ENCODE results near the gene PON3. TPM values are rescaled to one million over a fixed set of nuclear protein-coding genes. Genes with fewer than 3 reads are reported as not detected.

Gene PON3
- total and polyA plus RNA-seq, 2 donors from 2014 or later, result 1.6 to 1.9 TPM

DNA sequence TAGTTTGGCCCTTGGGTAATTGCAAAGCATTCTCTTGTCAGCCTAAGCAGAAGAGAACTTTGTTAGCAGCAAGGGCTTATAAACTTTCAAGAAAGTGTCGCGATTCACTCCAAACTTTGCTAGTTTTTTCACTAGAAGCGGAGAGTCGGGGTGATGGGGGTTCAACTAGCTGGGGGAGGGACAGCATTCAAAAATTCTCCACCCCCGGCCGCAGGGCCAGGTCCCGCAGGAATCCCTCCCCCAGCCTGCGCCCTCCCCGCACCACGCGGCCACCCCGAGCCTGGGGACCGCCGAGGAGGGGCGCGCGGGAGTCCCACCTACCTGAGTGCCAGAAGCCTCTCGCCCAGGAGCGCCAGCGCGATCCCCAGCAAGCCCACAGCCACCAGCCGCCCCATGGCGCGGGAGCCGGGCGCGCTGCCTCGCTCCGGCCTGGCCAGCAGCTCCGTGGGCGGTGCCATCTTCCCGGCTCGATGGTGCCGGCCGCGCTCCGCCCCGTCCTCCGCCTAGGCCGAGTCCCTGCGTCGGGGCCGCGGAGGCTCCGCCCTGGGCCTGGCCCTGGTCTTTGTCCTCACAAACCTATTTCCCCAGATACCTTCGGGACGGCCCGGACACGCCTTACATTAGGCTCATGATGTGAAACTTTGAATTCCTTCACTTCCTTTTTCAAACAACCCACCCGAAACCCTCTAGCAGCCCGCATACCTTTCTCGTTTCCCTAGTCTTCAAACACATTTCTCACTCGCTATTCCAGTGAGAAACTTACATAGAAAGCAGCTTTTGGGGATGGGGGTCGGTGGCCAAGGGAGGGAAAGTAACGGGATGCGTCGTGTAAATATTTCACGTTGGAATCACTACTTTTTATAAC is 38.6 kb upstream of the PON3 start, which contains the start of gene PON2:
Gene PON2, minus strand, starts transcription at position 472 of the 865 bp plus-strand sequence. Its CDS starts 77 bp downstream, at position 395.
- intact Hi-C loops (cut with DNase I), result no loop called here
- TF ChIP-seq, protein P1, sequence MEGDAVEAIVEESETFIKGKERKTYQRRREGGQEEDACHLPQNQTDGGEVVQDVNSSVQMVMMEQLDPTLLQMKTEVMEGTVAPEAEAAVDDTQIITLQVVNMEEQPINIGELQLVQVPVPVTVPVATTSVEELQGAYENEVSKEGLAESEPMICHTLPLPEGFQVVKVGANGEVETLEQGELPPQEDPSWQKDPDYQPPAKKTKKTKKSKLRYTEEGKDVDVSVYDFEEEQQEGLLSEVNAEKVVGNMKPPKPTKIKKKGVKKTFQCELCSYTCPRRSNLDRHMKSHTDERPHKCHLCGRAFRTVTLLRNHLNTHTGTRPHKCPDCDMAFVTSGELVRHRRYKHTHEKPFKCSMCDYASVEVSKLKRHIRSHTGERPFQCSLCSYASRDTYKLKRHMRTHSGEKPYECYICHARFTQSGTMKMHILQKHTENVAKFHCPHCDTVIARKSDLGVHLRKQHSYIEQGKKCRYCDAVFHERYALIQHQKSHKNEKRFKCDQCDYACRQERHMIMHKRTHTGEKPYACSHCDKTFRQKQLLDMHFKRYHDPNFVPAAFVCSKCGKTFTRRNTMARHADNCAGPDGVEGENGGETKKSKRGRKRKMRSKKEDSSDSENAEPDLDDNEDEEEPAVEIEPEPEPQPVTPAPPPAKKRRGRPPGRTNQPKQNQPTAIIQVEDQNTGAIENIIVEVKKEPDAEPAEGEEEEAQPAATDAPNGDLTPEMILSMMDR (IDR thresholded peaks at IDR 0.05; ENCODE audit: borderline replicate concordance, extremely low read depth, insufficient read depth), result no peak
- Histone ChIP-seq H3K9me3 (ENCODE audit: control insufficient read depth in 2 of 3, insufficient read depth in 1 of 3, low read length in 3 of 3) (no peaks in the 10 kb centered on the region), H3K27ac (ENCODE audit: low read depth in 2 of 2, low read length in 2 of 2) (peak within 1 kb of the TSS; percentile 90 to 94), H3K36me3 (ENCODE audit: control insufficient read depth in 2 of 3, insufficient read depth in 3 of 3, low read length in 3 of 3) (no peaks in the 10 kb centered on the region), H3K4me1 (ENCODE audit: control insufficient read depth in 2 of 3, insufficient read depth in 2 of 3, low read depth in 1 of 3, low read length in 3 of 3) (peaks cover 0 to 2% (median 0%) of the 10 kb centered on the region in 3 donors), H3K27me3 (ENCODE audit: control insufficient read depth, insufficient read depth, low read length) (no peaks in the 10 kb centered on the region), H3K4me3 (ENCODE audit: low read length in 3 of 3) (peak within 1 kb of the TSS; percentile 84 to 89 (median 86)), H3K9ac (ENCODE audit: low read length in 3 of 3) (peak within 1 kb of the TSS; percentile 74 to 93 (median 83))
- DNase-seq (peak; percentile 86 to 94 (median 89)), FAIRE-seq (no peak)

DNA sequence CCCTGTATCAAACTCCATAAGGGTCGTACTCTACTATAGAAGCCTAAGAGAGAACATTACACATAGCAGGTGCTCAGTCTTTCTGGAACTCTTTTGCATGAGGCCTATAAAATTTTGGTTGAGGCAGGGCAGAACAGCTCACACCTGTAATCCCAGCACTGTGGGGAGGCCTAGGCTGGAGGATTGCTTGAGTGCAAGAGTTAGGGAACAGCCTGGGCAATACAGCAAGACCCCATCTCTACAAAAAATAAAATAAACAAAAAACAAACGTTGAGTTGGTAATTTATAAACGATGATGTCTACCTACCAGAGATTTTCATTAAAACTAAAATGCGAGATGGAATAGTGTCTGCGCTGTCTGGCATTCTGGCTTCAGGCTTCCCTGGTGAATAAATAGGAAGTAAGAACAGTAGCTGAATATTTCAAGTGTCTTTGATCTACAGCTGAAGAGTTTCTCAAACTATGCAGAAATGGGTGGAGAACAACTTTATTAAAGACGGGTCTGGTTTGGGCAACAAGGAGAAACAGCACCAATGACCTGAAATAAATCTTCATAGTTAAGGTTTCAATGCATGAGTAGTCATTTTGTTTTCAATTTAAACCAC is 37.9 kb upstream of the PON3 start:
- Histone ChIP-seq H3K9ac (ENCODE audit: low read length in 3 of 3) (peak overlapping the region; percentile 30 to 93 (median 74)), H3K9me3 (ENCODE audit: control insufficient read depth in 2 of 3, insufficient read depth in 1 of 3, low read length in 3 of 3) (no peaks in the 10 kb centered on the region), H3K4me3 (ENCODE audit: low read length in 3 of 3) (peak overlapping the region; percentile 84 to 89 (median 86)), H3K4me1 (ENCODE audit: control insufficient read depth in 2 of 3, insufficient read depth in 2 of 3, low read depth in 1 of 3, low read length in 3 of 3) (peaks cover 0 to 2% (median 0%) of the 10 kb centered on the region in 3 donors), H3K27ac (ENCODE audit: low read depth in 2 of 2, low read length in 2 of 2) (peak overlapping the region; percentile 90 to 94), H3K27me3 (ENCODE audit: control insufficient read depth, insufficient read depth, low read length) (no peaks in the 10 kb centered on the region), H3K36me3 (ENCODE audit: control insufficient read depth in 2 of 3, insufficient read depth in 3 of 3, low read length in 3 of 3) (no peaks in the 10 kb centered on the region)
- DNase-seq (no peak), FAIRE-seq (no peak)
- TF ChIP-seq, protein P1 (IDR thresholded peaks at IDR 0.05; ENCODE audit: borderline replicate concordance, extremely low read depth, insufficient read depth), result no peak
- intact Hi-C loops (cut with DNase I), result no loop called here

DNA sequence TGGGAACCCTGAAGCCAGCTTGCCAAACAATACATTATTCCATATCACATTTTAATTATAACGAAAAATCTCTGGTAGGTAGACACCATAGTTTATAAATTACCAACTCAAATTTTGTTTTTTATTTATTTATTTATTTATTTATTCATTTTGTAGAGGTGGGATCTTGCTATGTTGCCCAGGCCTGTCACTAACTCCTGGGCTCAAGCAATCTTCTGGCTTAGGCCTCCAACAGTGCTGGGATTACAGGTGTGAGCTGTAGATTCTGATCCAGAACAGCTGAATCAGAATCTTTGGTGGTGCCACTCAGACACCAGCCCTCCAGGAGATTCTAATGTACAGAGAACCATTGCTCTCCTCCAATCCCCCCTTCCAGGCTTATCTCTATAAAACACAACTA is 37.0 kb upstream of the PON3 start:
- intact Hi-C loops (cut with DNase I), result no loop called here
- Histone ChIP-seq H3K27ac (ENCODE audit: low read depth in 2 of 2, low read length in 2 of 2) (no peak overlapping the region), H3K27me3 (ENCODE audit: control insufficient read depth, insufficient read depth, low read length) (no peaks in the 10 kb centered on the region), H3K9me3 (ENCODE audit: control insufficient read depth in 2 of 3, insufficient read depth in 1 of 3, low read length in 3 of 3) (no peaks in the 10 kb centered on the region), H3K36me3 (ENCODE audit: control insufficient read depth in 2 of 3, insufficient read depth in 3 of 3, low read length in 3 of 3) (peaks cover 0 to 2% (median 0%) of the 10 kb centered on the region in 3 donors), H3K4me1 (ENCODE audit: control insufficient read depth in 2 of 3, insufficient read depth in 2 of 3, low read depth in 1 of 3, low read length in 3 of 3) (peaks cover 0 to 2% (median 0%) of the 10 kb centered on the region in 3 donors), H3K9ac (ENCODE audit: low read length in 3 of 3) (no peak overlapping the region), H3K4me3 (ENCODE audit: low read length in 3 of 3) (no peak overlapping the region)
- DNase-seq (no peak), FAIRE-seq (no peak)
- TF ChIP-seq, protein P1 (IDR thresholded peaks at IDR 0.05; ENCODE audit: borderline replicate concordance, extremely low read depth, insufficient read depth), result no peak
